Breast epithelium (tissue), 3 donors: ENCODE data around the gene CDCA8.

ENCODE experiments used
- CTCF ChIP-seq, 3 donors: fragments of 450-650 bp; IDR thresholded peaks; one replicate each; pipeline ENCODE4 v1.5.1; 2016 to 2017; ENCODE audit warnings: antibody characterized with exemption in 3 of 3, mild to moderate bottlenecking in 3 of 3, moderate library complexity in 3 of 3
- POLR2A ChIP-seq: fragments of 450-650 bp; IDR thresholded peaks from one replicate; pipeline ENCODE4 v1.6.1; 2016; ENCODE audit warnings: antibody characterized with exemption, mild to moderate bottlenecking, moderate library complexity

DNA sequence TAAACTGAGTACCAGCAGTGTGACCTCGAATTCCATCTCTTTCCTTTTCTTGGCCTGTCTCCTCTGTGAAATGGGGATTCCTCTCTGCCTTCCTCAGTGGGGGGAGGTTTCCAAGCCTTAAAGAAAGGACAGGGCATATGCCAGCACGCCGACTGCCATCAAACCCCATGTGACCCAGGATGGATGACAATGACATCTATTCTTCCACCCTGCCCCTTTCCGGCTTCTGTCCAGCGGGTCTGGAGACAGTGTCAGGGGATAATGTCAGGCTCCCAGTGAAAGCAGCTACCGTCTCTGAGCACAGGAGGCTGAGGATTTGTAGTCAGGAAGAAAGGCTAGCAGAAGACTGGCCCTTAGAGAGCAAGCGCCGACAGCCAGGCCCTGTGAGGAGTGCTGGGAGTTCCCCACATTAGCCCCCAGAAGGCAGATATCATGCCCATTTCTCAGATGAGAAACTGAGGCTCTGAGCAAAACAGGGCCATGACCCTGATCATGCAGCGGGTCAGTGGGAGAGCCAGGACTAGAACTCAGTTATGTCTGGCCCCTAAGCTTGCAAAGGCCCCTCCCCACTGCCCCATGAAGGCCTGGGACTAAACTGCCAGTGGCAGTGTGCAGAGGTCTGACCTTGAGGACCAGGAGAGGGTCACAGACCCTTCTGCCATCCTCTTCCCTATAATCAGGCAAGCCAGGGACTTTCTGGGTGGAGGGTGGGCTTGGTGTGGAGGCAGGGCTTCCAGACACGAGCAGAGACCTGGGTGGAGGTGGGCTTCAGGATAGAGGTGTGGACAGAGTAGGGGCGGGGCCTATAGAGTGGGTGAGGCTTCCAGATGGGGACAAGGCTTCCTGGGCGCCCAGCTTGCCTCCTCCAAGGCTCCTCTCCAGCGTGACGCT, 30.1 kb downstream of the CDCA8 start:
- TF ChIP-seq CTCF (IDR thresholded peaks at IDR 0.05), result no peak
- no peak for TF ChIP-seq POLR2A
